Gastrocnemius medialis (tissue), 4 donors: ENCODE measurements around the gene DBP.

ENCODE experiments used
- POLR2A ChIP-seq, 2 donors: fragments of 450-650 bp; IDR thresholded peaks; one replicate each; pipeline ENCODE4 v1.6.1; 2017; ENCODE audit warnings: antibody characterized with exemption in 2 of 2, mild to moderate bottlenecking in 2 of 2, moderate library complexity in 2 of 2
- TF ChIP-seq, protein P1 (sequence below), 5 experiments: fragments of 450-650 bp in 3 of 5; fragments of 200-600 bp in 2 of 5; sonication (generic) in 2 of 5; IDR thresholded peaks in 4 of 5; conservative IDR thresholded peaks in 1 of 5; 1 replicate in 4 of 5; 2 replicates in 1 of 5; pipeline ENCODE4 v1.5.1; 2016 to 2019; ENCODE audit warnings: antibody characterized with exemption in 5 of 5, mild to moderate bottlenecking in 3 of 5, moderate library complexity in 3 of 5

DNA sequence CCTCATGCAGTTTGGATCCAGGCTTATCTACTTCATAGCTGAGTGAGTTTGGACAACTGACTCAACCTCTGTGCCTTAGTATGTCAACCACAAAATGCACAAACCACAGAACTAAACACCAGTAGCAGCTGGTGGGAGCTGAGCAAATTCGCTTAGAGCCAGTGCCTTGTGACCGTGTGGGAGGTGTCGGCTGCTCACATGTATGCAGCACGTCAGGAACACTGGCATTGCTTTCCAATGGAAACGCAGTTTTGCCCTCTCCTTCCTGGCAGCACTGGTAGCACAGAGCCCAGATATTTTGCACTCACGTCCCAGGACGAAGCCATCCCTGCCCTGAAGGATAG is 43.9 kb upstream of the DBP start:
- TF ChIP-seq, protein P1, sequence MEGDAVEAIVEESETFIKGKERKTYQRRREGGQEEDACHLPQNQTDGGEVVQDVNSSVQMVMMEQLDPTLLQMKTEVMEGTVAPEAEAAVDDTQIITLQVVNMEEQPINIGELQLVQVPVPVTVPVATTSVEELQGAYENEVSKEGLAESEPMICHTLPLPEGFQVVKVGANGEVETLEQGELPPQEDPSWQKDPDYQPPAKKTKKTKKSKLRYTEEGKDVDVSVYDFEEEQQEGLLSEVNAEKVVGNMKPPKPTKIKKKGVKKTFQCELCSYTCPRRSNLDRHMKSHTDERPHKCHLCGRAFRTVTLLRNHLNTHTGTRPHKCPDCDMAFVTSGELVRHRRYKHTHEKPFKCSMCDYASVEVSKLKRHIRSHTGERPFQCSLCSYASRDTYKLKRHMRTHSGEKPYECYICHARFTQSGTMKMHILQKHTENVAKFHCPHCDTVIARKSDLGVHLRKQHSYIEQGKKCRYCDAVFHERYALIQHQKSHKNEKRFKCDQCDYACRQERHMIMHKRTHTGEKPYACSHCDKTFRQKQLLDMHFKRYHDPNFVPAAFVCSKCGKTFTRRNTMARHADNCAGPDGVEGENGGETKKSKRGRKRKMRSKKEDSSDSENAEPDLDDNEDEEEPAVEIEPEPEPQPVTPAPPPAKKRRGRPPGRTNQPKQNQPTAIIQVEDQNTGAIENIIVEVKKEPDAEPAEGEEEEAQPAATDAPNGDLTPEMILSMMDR (IDR thresholded peaks at IDR 0.05 in 4 of 5, conservative IDR thresholded peaks at IDR 0.05 in 1 of 5): no peak
- no peak for TF ChIP-seq POLR2A (IDR thresholded peaks at IDR 0.05)
